ENCODE measurements around the gene FAM107B.

- TF ChIP-seq CTCF (IDR thresholded peaks at IDR 0.05 in 2 of 3, conservative IDR thresholded peaks at IDR 0.05 in 1 of 3; ENCODE audit: control insufficient read depth in 2 of 3, extremely low read depth in 1 of 3, insufficient read depth in 1 of 3, low read depth in 3 of 3, low read length in 3 of 3) (no peak), SREBF2 (IDR thresholded peaks at IDR 0.05; ENCODE audit: low read length) (no peak), CBFB (IDR thresholded peaks at IDR 0.05; ENCODE audit: low read depth) (no peak), SMC3 (IDR thresholded peaks at IDR 0.05; ENCODE audit: borderline replicate concordance, low read length) (no peak)
Measured at GRCh38 chr10:14502431-14502830, 272.3 kb downstream of the FAM107B start.

Data from GM12878 (cell line).